NOMO-1 treated with DMSO at 0.1 percent for 48 hours (cell line): Measurements from ENCODE around the gene SLC2A5.
"Not testable (repeated sequence)": the region's sequence is repeated elsewhere in the genome, so short reads cannot be mapped to it uniquely, and the experiment has no call there.

ENCODE experiments used
- DNase-seq: peaks from one replicate; lab custom pipeline; 2025; ENCODE audit not compliant: unreplicated experiment; lab: John Stamatoyannopoulos, UW

The SLC2A5 gene

GRCh38 chr1:9008236-9008635 is 61.2 kb downstream of the SLC2A5 start:
- no peak for DNase-seq

GRCh38 chr1:9006956-9007615 is 62.3 kb downstream of the SLC2A5 start:
- DNase-seq, result no peak

GRCh38 chr1:9005395-9005708 is 64.1 kb downstream of the SLC2A5 start:
- no peak for DNase-seq

- peak; percentile 73 for DNase-seq
Measured at GRCh38 chr1:9004700-9005394, 64.6 kb downstream of the SLC2A5 start.

GRCh38 chr1:9004031-9004699 is 65.3 kb downstream of the SLC2A5 start:
- no peak for DNase-seq

GRCh38 chr1:9002215-9002560 is 67.2 kb downstream of the SLC2A5 start:
- not testable (repeated sequence) for DNase-seq

- DNase-seq, result not testable (repeated sequence)
Measured at GRCh38 chr1:9001534-9002214, 67.8 kb downstream of the SLC2A5 start.

GRCh38 chr1:8993962-8994675 is 75.3 kb downstream of the SLC2A5 start:
- not testable (repeated sequence) for DNase-seq

- DNase-seq, result no peak
Measured at GRCh38 chr1:8992936-8993687, 76.3 kb downstream of the SLC2A5 start.

- DNase-seq, result no peak
Measured at GRCh38 chr1:8989821-8990220, 79.6 kb downstream of the SLC2A5 start.

- no peak for DNase-seq
Measured at GRCh38 chr1:8989061-8989460, 80.4 kb downstream of the SLC2A5 start.

GRCh38 chr1:8988618-8988967 is 80.8 kb downstream of the SLC2A5 start:
- DNase-seq, result no peak

- peak; percentile 4 for DNase-seq
Measured at GRCh38 chr1:8987881-8988617, 81.4 kb downstream of the SLC2A5 start.

- DNase-seq, result no peak
Measured at GRCh38 chr1:8986814-8987190, 82.6 kb downstream of the SLC2A5 start.

- no peak for DNase-seq
Measured at GRCh38 chr1:8985915-8986813, 83.3 kb downstream of the SLC2A5 start.
